ENCODE results near the gene ZFP3. TPM values are rescaled to one million over a fixed set of nuclear protein-coding genes. Genes with fewer than 3 reads are reported as not detected.
"Not testable (repeated sequence)": the region's sequence is repeated elsewhere in the genome, so short reads cannot be mapped to it uniquely, and the experiment has no call there.

The ZFP3 gene
- total RNA-seq, 2 donors from 2014 or later, result 6.2 to 6.3 TPM

- H3K27me3 ChIP-seq, result no peaks in the 10 kb centered on the region
- no peaks in the 10 kb centered on the region for H3K9me3 ChIP-seq
- intact Hi-C loops (cut with DNase I), result no loop called here
- H3K4me1 ChIP-seq, result no peaks in the 10 kb centered on the region
- DNase-seq, result no peak
- no peak overlapping the region for H3K4me3 ChIP-seq
- H3K9ac ChIP-seq (ENCODE audit: low read depth in 2 of 2, low read length in 2 of 2), result no peak overlapping the region
- no peak for TF ChIP-seq CTCF (IDR thresholded peaks at IDR 0.05)
- H3K27ac ChIP-seq, result no peak overlapping the region
- no peaks in the 10 kb centered on the region for H3K36me3 ChIP-seq
Measured at GRCh38 chr17:5138616-5139457, 60.6 kb downstream of the ZFP3 start.

- no peak for DNase-seq
- no peak overlapping the region for H3K4me3 ChIP-seq
Measured at GRCh38 chr17:5139458-5139732, 61.1 kb downstream of the ZFP3 start.

GRCh38 chr17:5142877-5143276 lies 64.6 kb downstream of the ZFP3 start:
- H3K27ac ChIP-seq; H3K4me3 ChIP-seq; H3K9me3 ChIP-seq; H3K36me3 ChIP-seq; DNase-seq; H3K9ac ChIP-seq (ENCODE audit: low read depth in 2 of 2, low read length in 2 of 2); intact Hi-C loops (cut with DNase I); H3K27me3 ChIP-seq; H3K4me1 ChIP-seq: not testable (repeated sequence)

More at GRCh38 chr17:5139458-5139732, 61.1 kb downstream of the ZFP3 start:
- H3K36me3 ChIP-seq, result no peaks in the 10 kb centered on the region
- no peaks in the 10 kb centered on the region for H3K9me3 ChIP-seq
- TF ChIP-seq CTCF (IDR thresholded peaks at IDR 0.05), result no peak
- no peaks in the 10 kb centered on the region for H3K4me1 ChIP-seq
- intact Hi-C loops (cut with DNase I), result no loop called here
- H3K27me3 ChIP-seq, result no peaks in the 10 kb centered on the region
- no peak overlapping the region for H3K27ac ChIP-seq
- no peak overlapping the region for H3K9ac ChIP-seq (ENCODE audit: low read depth in 2 of 2, low read length in 2 of 2)

Other genes with a start within 250 kb of the ZFP3 start
- gene MINK1, start 245.1 kb upstream of the ZFP3 start, total RNA-seq, result 100 to 1,000 TPM; 172 to 215 TPM
- 1 to 10 TPM in 1 of 2 donors, under 1 TPM in 1; 0.74 to 1.8 TPM for gene C17orf107, start 178.9 kb upstream of the ZFP3 start, total RNA-seq
- 1 to 10 TPM in 1 of 2 donors, not detected in 1; 1.1 TPM for gene CHRNE, start 175.4 kb upstream of the ZFP3 start, total RNA-seq
- gene GP1BA, start 146.2 kb upstream of the ZFP3 start, total RNA-seq, result not detected
- gene SLC25A11, start 138.4 kb upstream of the ZFP3 start, total RNA-seq, result 100 to 1,000 TPM in 1 of 2 donors, 10 to 100 TPM in 1; 73.1 to 116 TPM
- 100 to 1,000 TPM in 1 of 2 donors, 10 to 100 TPM in 1; 92.1 to 120 TPM for gene RNF167, start 138.2 kb upstream of the ZFP3 start, total RNA-seq
- 1,000 to 10,000 TPM in 1 of 2 donors, 100 to 1,000 TPM in 1; 839 to 1,278 TPM for gene PFN1, start 129.9 kb upstream of the ZFP3 start, total RNA-seq
- 10 to 100 TPM in 1 of 2 donors, 1 to 10 TPM in 1; 3.8 to 17.6 TPM for gene ENO3, start 127.3 kb upstream of the ZFP3 start, total RNA-seq
- gene SPAG7, start 110.7 kb upstream of the ZFP3 start, total RNA-seq, result 10 to 100 TPM; 47.7 to 56.4 TPM
- 10 to 100 TPM; 39.8 to 52.6 TPM for gene CAMTA2, start 90.8 kb upstream of the ZFP3 start, total RNA-seq
- gene INCA1, start 80.9 kb upstream of the ZFP3 start, total RNA-seq, result 1 to 10 TPM; 1.6 to 4.2 TPM
- gene KIF1C, start 80.5 kb upstream of the ZFP3 start, total RNA-seq, result 100 to 1,000 TPM; 195 to 291 TPM
- 1 to 10 TPM; 1.7 to 2.6 TPM for gene SLC52A1, start 43.0 kb upstream of the ZFP3 start, total RNA-seq
- 10 to 100 TPM in 1 of 2 donors, 1 to 10 TPM in 1; 8.0 to 10.9 TPM for gene ZNF232, start 33.4 kb downstream of the ZFP3 start, total RNA-seq
- gene USP6, start 37.6 kb downstream of the ZFP3 start, total RNA-seq, result under 1 TPM in 1 of 2 donors, not detected in 1; 0.13 TPM
- gene ZNF594, start 113.4 kb downstream of the ZFP3 start, total RNA-seq, result 1 to 10 TPM; 3.7 to 4.0 TPM
- gene SCIMP, start 156.4 kb downstream of the ZFP3 start, total RNA-seq, result 1 to 10 TPM in 1 of 2 donors, under 1 TPM in 1; 0.86 to 1.5 TPM
- gene RABEP1, start 203.8 kb downstream of the ZFP3 start, total RNA-seq, result 10 to 100 TPM; 22.6 to 23.2 TPM

All from colonic mucosa (tissue), 4 donors.